GM12891 (cell line): ENCODE data around the gene MBNL2.

Experiments used
- PAX5 ChIP-seq: IDR thresholded peaks from 2 replicates; pipeline ENCODE4 v1.6.1; 2011; ENCODE audit warnings: low read length, moderate library complexity, mild to moderate bottlenecking; ENCODE audit not compliant: insufficient read depth, severe bottlenecking
- POLR2A ChIP-seq: IDR thresholded peaks from 2 replicates; pipeline ENCODE4 v1.6.1; 2011; ENCODE audit warnings: low read depth, low read length, control low read depth
- POLR2AphosphoS5 ChIP-seq: IDR thresholded peaks from 2 replicates; pipeline ENCODE4 v1.6.1; 2011; ENCODE audit warnings: low read depth, low read length, control low read depth
- POU2F2 ChIP-seq: IDR thresholded peaks from 2 replicates; pipeline ENCODE4 v1.6.1; 2011; ENCODE audit warnings: low read depth, mild to moderate bottlenecking, control low read depth, low read length, moderate library complexity
- SPI1 ChIP-seq: IDR thresholded peaks from 2 replicates; pipeline ENCODE4 v1.6.1; 2011; ENCODE audit warnings: low read depth, low read length, control low read depth
- TAF1 ChIP-seq: IDR thresholded peaks from 2 replicates; pipeline ENCODE4 v1.6.1; 2011; ENCODE audit warnings: low read depth, low read length, control low read depth

GRCh38 chr13:97262058-97262457 is 39.9 kb downstream of the MBNL2 start:
- TF ChIP-seq POU2F2 (no peak), POLR2AphosphoS5 (no peak), POLR2A (no peak), TAF1 (no peak), PAX5 (no peak), SPI1 (no peak)
